ENCODE measurements around the gene XPNPEP1. TPM values are rescaled to one million over a fixed set of nuclear protein-coding genes. Genes with fewer than 3 reads are reported as not detected.

Gene XPNPEP1
- total RNA-seq, 2 experiments from 2014 or later: 102 to 106 TPM

DNA sequence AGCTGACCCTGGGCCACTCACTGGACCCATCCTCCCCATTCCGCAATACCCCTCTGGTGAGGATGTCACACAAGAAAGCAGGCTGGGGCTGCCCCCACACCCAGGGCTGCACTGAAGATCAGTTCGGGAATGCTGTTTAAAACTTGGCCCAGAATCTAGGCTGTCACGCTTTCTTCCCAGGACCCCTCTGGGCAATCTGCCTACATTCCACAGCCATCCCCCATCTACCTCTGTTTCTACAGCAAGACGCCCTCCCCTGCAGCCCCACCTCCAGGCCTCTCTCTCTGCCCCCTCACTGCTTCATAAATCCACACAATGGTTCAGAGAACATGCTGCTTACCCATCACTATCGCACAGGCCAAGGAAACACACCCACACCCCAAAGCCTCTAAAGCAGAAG, 36.1 kb downstream of the XPNPEP1 start:
- H3K27ac Mint-ChIP-seq: peak overlapping the region; percentile 55
- H3K4me3 Mint-ChIP-seq: no peak overlapping the region
- POLR2A ChIA-PET: no interaction called here
- CTCF ChIA-PET: interaction anchor here (1.0 kb wide), 1 partner anchor 319 kb away, joined by 3 read pairs; no protein-coding TSS in a partner anchor
- no peaks in the 10 kb centered on the region for H3K27me3 Mint-ChIP-seq (ENCODE audit: low read depth)
- ATAC-seq (no peak), DNase-seq (no peak)
- H3K9me3 Mint-ChIP-seq (ENCODE audit: insufficient read depth): no peaks in the 10 kb centered on the region
- peaks cover 42% of the 10 kb centered on the region for H3K4me1 Mint-ChIP-seq (ENCODE audit: low read depth)
- H3K36me3 Mint-ChIP-seq (ENCODE audit: low read depth): peaks cover 76% of the 10 kb centered on the region

DNA sequence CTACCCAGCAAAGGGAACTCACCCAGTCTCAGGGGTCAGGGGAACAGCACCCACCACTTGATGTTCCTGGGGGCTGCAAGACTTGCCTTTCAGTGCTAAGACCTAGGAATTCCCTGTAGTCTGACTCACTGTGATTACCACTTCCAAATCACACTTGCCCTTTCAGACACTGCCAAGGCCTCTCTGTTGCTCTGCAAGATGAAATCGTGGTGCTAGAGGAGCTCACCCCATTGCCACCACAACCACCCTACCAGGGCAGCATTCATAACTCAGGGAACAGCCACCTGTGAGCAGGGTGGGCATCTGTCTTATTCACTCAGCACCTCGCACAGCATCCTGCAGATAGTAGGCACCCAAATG, 36.5 kb downstream of the XPNPEP1 start:
- ChIA-PET POLR2A (no interaction called here), CTCF (interaction anchor here (1.0 kb wide), 1 partner anchor 320 kb away, joined by 3 read pairs; no protein-coding TSS in a partner anchor)
- H3K4me3 Mint-ChIP-seq: no peak overlapping the region
- peaks cover 37% of the 10 kb centered on the region for H3K4me1 Mint-ChIP-seq (ENCODE audit: low read depth)
- H3K9me3 Mint-ChIP-seq (ENCODE audit: insufficient read depth): no peaks in the 10 kb centered on the region
- peak overlapping the region; percentile 55 for H3K27ac Mint-ChIP-seq
- ATAC-seq (no peak), DNase-seq (no peak)
- peaks cover 73% of the 10 kb centered on the region for H3K36me3 Mint-ChIP-seq (ENCODE audit: low read depth)
- no peaks in the 10 kb centered on the region for H3K27me3 Mint-ChIP-seq (ENCODE audit: low read depth)

DNA sequence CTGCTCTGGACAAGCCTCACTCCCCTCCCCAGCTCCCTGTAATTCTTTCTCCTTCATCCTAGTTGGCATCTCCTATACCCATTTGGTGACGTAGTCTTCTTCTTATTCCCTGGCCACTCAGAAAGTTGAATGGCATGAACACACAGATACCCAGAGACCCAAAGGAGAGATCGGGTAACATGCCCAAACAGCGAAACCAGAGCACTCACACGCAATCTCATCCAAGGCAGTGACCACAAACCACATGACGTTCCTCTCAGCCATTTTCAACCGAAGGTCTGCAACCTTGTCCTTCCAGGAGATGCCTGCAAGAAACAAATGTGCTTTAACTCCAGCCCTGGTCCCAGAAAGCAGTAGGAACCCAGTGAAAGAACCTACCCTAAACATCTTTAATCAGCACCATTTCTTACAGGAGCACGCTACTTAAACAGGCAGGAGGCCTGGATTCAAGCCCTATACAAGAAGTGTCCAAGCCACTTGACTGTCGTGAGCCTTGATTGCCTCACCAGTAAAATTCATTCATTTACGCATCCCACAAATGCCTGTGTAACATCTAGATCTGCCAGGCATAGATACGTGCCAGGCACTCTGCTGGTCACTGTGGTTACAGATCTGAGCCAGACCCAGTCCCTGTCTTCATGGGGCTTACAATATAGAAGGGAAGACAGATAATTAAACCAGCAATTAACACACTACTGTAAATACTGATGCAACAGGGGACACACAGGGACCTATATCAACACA, 37.1 kb downstream of the XPNPEP1 start:
- no peak for DNase-seq
- Mint-ChIP-seq H3K27me3 (ENCODE audit: low read depth) (no peaks in the 10 kb centered on the region), H3K4me1 (ENCODE audit: low read depth) (peaks cover 33% of the 10 kb centered on the region), H3K4me3 (no peak overlapping the region), H3K9me3 (ENCODE audit: insufficient read depth) (no peaks in the 10 kb centered on the region), H3K27ac (peak overlapping the region; percentile 3), H3K36me3 (ENCODE audit: low read depth) (peaks cover 70% of the 10 kb centered on the region)
- ChIA-PET POLR2A (no interaction called here), CTCF (no interaction called here)
- no peak for ATAC-seq

DNA sequence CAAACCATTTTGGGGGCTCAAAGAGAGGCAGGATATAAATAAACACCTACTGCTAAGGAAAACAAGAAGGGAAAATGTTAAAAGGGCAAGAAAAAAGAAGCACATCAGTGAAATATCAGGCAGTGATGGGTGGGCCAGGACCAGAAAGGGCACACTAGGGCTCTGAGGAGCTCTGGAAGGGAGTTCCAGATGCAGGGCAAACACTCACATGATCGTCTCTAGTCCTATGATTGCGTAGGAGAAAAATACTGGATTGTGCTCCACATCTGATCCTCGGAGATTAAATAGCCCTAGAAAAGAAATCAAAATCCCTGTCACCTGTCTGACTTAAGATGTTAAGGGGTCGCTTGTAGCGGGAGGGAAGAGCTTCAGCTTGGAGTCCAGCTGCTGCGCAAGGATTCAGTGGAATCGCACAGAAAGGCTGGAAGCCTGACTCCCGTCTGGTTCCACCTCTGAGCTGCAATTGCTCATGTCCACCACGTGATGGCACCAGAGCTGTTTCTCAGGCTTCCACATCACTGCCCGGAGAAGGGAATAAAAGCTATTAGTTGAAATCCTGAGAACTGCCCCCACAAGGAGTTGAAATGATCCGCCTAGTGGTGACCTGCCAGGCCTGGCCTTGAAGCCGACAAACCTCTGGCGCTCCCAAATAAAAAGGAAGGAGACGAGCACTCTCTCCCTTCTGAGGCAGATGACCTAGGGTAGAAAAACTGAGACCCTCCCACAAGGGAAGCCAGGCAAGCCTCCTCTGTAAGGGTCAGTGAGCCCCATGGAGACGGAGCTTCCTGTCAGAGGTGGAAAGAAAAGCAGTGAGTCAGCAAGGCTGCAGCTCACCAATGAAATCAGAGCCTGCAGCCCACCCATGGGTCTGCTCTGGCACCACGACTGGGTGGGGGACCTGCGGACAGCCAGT, 39.2 kb downstream of the XPNPEP1 start:
- POLR2A ChIA-PET: interaction anchor here (0.9 to 1.1 kb wide), 3 partner anchors 26 to 50 kb away, joined by 3 to 5 read pairs (median 3); no protein-coding TSS in a partner anchor

DNA sequence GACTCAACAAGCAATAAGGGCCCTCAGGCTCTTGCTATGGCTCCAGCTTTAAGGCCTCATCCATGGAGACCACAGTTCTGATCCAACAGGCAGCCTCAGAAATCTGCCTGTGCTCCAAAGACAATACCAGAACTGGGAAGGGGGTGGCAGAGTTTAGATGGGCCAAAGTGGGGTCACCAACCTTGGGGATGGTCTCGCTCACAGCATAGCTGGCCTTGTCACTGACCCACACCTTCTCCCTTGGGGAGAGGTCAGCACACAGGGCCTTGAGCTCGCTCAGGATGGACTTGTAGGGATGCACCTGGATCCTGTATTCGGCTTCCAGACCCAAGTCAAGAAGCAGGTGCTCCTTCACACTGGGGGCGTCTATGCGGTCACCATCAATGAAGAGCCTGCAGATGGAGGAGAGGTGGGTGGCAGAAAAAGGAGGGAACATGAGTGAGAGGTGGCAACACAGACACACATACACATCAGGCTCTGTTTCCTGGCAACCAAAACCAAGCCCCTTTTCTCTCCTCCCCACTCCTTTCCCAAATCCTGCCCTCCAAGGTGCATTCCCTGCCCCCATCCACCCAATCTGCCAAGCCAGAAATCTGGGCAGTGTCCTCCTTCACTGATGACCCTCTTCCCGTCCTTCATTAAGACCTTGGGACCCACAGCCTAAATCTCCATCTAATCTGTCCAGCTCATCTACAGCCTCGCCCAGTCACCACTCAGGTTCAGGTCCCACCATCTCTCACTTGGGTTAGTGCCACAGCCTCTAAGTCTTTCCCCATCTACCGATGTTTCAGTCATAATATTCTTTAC, 40.9 kb downstream of the XPNPEP1 start:
- POLR2A ChIA-PET: no interaction called here
- peaks cover 22% of the 10 kb centered on the region for H3K4me1 Mint-ChIP-seq (ENCODE audit: low read depth)
- H3K36me3 Mint-ChIP-seq (ENCODE audit: low read depth): peaks cover 69% of the 10 kb centered on the region
- CTCF ChIA-PET: interaction anchor here (1.2 to 5.4 kb wide), 4 partner anchors 15 to 235 kb away, joined by 3 to 53 read pairs (median 18); no protein-coding TSS in a partner anchor
- ATAC-seq (no peak), DNase-seq (no peak)
- H3K27ac Mint-ChIP-seq: no peak overlapping the region
- no peaks in the 10 kb centered on the region for H3K9me3 Mint-ChIP-seq (ENCODE audit: insufficient read depth)
- H3K4me3 Mint-ChIP-seq: no peak overlapping the region
- H3K27me3 Mint-ChIP-seq (ENCODE audit: low read depth): no peaks in the 10 kb centered on the region

More for the DNA sequence above, 39.2 kb downstream of the XPNPEP1 start:
- Mint-ChIP-seq H3K4me3 (no peak overlapping the region), H3K27ac (peak overlapping the region; percentile 64), H3K36me3 (ENCODE audit: low read depth) (peaks cover 69% of the 10 kb centered on the region), H3K9me3 (ENCODE audit: insufficient read depth) (no peaks in the 10 kb centered on the region), H3K27me3 (ENCODE audit: low read depth) (no peaks in the 10 kb centered on the region), H3K4me1 (ENCODE audit: low read depth) (peaks cover 23% of the 10 kb centered on the region)
- DNase-seq (peak; percentile 67), ATAC-seq (peak; percentile 78)
- CTCF ChIA-PET: interaction anchor here (0.7 to 5.4 kb wide), 63 partner anchors 9 to 415 kb away, joined by 3 to 53 read pairs (median 4); partner anchors contain the start of gene ADD3

DNA sequence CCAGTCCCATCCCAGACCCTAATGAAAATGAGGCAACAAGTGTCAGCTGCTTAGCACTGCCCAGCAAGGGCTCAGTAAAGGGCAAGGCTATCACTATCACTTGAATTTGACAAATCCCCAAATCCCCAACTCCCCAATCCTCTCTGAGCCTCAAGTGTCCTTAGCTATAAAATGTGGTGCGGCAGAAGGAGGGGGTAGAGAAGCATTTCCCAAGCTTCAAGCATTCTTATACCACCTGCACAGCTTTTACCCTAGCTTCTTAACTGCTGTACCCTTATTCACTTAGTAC, 41.6 kb downstream of the XPNPEP1 start:
- Mint-ChIP-seq H3K9me3 (ENCODE audit: insufficient read depth) (no peaks in the 10 kb centered on the region), H3K27me3 (ENCODE audit: low read depth) (no peaks in the 10 kb centered on the region), H3K4me3 (no peak overlapping the region), H3K36me3 (ENCODE audit: low read depth) (peaks cover 69% of the 10 kb centered on the region), H3K27ac (no peak overlapping the region), H3K4me1 (ENCODE audit: low read depth) (peaks cover 17% of the 10 kb centered on the region)
- POLR2A ChIA-PET: no interaction called here
- CTCF ChIA-PET: interaction anchor here (1.0 to 5.4 kb wide), 4 partner anchors 28 to 256 kb away, joined by 3 to 53 read pairs (median 5); no protein-coding TSS in a partner anchor
- DNase-seq (no peak), ATAC-seq (no peak)

DNA sequence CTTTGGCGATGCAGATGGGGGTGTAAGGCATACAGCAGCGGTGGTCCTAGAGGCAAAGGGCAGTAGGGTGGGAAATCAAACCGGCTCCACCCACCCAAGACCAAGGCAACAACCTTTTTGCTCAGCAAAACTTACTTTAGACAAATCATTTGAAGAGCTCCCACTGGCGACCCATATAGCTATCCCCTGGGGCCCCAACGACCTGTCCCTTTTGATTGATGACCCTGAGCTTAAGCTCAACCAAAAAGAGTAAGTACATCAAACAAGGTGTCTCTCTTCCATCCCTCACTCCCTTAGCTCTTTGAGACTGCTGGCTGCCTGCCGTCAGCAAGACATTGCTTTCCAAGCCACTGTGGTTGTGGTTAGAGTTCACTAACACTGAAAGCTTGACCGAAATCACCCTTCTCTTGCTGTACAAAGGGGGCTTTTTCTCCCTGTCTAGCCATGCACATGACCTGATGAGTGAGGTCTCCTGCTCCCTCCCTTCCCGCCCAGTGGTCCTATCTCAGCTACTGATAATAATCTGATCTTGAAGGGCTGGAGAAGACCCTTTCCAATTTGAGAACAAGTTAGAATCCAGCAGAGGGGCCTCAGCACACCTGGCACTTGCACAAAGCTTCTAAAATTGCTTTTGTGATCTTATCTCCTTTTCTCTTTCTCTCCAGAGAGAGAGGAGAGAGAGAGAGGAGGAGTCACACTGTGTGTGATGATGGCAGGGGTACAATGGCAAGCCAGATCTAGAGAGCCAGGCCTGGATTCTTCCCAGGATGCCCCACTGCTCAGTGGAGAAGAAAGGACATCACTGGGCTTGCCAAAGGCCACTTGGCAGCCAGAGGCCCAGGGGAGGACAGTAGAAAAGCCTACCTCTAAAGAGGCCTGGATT, 42.2 kb downstream of the XPNPEP1 start:
- no peaks in the 10 kb centered on the region for H3K9me3 Mint-ChIP-seq (ENCODE audit: insufficient read depth)
- no peak overlapping the region for H3K4me3 Mint-ChIP-seq
- ATAC-seq: no peak
- H3K36me3 Mint-ChIP-seq (ENCODE audit: low read depth): peaks cover 69% of the 10 kb centered on the region
- H3K4me1 Mint-ChIP-seq (ENCODE audit: low read depth): peaks cover 11% of the 10 kb centered on the region
- POLR2A ChIA-PET: interaction anchor here (0.8 to 1.1 kb wide), 2 partner anchors 17 to 18 kb away, joined by 3 read pairs; no protein-coding TSS in a partner anchor
- DNase-seq: no peak
- no peaks in the 10 kb centered on the region for H3K27me3 Mint-ChIP-seq (ENCODE audit: low read depth)
- CTCF ChIA-PET: interaction anchor here (0.7 to 5.4 kb wide), 6 partner anchors 18 to 257 kb away, joined by 3 to 53 read pairs (median 4); no protein-coding TSS in a partner anchor
- no peak overlapping the region for H3K27ac Mint-ChIP-seq

DNA sequence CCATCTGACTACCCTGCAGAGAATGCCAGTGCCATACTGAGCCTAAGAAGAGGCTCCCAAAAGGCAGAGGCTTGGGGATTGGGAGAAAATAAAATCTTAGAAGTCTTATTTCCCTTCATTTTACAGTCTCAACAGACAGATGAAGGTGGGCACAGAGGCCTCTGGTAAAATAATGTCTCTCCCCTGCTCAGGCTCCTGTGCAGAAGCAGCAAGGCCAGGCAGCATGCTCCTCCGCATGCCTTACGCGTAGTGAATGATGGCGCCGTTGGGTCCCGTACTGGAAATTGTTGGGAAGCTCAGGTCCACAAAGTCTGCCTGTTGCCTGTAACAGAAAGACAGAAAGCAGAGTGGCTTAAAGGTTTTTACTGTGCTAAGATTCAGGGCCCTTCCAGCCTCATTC, 45.8 kb downstream of the XPNPEP1 start:
- POLR2A ChIA-PET: no interaction called here
- Mint-ChIP-seq H3K27ac (no peak overlapping the region), H3K27me3 (ENCODE audit: low read depth) (no peaks in the 10 kb centered on the region), H3K9me3 (ENCODE audit: insufficient read depth) (no peaks in the 10 kb centered on the region), H3K4me1 (ENCODE audit: low read depth) (peaks cover 2% of the 10 kb centered on the region), H3K4me3 (no peak overlapping the region), H3K36me3 (ENCODE audit: low read depth) (peaks cover 61% of the 10 kb centered on the region)
- CTCF ChIA-PET: interaction anchor here (0.9 kb wide), 2 partner anchors 329 to 401 kb away, joined by 3 read pairs; no protein-coding TSS in a partner anchor
- no peak for ATAC-seq
- no peak for DNase-seq

DNA sequence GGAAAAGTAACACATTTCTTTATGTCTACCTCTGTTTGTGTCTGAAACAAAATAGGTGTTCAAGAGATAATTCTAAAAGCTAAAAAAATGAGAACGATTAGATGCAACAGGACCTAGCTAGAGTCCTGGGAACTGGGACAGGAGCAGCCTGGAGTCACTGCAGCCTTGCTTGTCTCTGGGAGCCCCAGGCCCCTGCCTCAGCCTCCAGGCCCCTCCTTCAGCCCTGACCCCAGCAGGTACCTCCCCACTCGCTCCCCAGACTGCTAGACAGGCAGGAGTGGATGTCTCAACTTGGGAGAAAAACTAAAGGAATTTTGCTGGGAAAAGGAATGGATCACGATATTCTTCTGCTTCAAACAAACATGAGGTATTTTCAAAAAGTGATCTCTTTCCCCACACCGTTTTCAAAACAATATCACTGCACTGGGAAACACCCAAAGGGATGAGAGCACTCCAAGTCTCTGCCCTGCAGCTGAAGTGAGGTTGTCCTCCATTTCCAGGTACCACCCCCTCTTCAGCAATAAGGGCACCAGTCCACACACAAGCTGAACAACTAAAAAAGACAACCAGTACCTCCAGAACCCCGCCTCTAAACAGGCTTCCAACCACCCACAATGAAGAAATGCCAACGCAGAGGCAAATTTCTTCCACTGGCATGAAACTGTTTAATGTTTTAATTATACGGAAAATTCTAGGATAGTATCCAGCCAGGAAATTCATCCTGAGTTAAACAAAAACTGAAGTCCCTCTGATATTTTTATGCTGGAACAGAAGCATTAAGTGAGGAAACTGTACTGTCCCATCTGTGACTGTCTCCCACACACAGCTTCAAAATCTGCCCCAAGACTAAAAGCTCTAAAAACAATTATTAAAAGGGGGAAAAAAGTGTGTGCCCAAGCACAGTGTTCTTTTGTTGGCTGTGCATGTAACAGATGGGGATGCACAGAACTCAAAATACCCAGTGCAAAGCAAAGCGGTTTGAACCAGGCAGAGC, 47.2 kb downstream of the XPNPEP1 start:
- Mint-ChIP-seq H3K4me3 (no peak overlapping the region), H3K36me3 (ENCODE audit: low read depth) (peaks cover 65% of the 10 kb centered on the region), H3K27ac (peak overlapping the region; percentile 23), H3K27me3 (ENCODE audit: low read depth) (no peaks in the 10 kb centered on the region), H3K9me3 (ENCODE audit: insufficient read depth) (no peaks in the 10 kb centered on the region), H3K4me1 (ENCODE audit: low read depth) (peaks cover 2% of the 10 kb centered on the region)
- DNase-seq (no peak), ATAC-seq (no peak)
- ChIA-PET POLR2A (no interaction called here), CTCF (interaction anchor here (2.4 kb wide), 1 partner anchor 8 kb away, joined by 10 read pairs; no protein-coding TSS in a partner anchor)

DNA sequence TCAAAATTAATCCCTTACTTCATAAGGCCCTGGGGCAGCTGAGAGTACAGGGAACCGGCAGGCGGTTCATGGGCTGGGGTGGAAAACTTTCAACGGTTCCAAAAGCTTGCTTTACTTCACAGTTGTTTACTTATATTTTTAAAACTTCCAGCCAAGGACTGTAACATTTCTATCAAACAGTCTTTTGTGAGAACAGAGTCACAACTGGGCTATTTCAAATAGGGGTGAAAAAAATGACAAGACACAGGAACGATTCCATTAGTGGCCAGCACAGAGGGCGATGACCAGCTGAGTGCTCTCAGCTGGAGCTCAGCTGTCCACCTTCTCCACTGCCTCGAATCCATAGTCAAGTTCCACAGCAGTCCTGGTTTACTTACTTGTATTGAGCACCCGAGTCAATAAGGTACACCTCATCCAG, 48.2 kb downstream of the XPNPEP1 start:
- CTCF ChIA-PET: interaction anchor here (0.7 to 2.4 kb wide), 2 partner anchors 8 to 9 kb away, joined by 3 to 10 read pairs; no protein-coding TSS in a partner anchor
- Mint-ChIP-seq H3K4me3 (no peak overlapping the region), H3K4me1 (ENCODE audit: low read depth) (peaks cover 2% of the 10 kb centered on the region), H3K27me3 (ENCODE audit: low read depth) (no peaks in the 10 kb centered on the region), H3K9me3 (ENCODE audit: insufficient read depth) (no peaks in the 10 kb centered on the region), H3K36me3 (ENCODE audit: low read depth) (peaks cover 65% of the 10 kb centered on the region), H3K27ac (no peak overlapping the region)
- DNase-seq: no peak
- POLR2A ChIA-PET: no interaction called here
- ATAC-seq: no peak
